RWPE1 (cell line): ENCODE results near the gene SSX2IP.
"Not testable (repeated sequence)": the region's sequence is repeated elsewhere in the genome, so short reads cannot be mapped to it uniquely, and the experiment has no call there.

Experiments used
- CTCF ChIA-PET: fragments of 350-600 bp; sonication (Branson Sonifier 250); formaldehyde crosslinking; extraction: SDS; loops from one replicate; lab custom pipeline; 2021; lab: Yijun Ruan, JAX
- POLR2A ChIA-PET: fragments of 400-600 bp; formaldehyde crosslinking; extraction: SDS; loops from one replicate; lab custom pipeline; 2020; ENCODE audit warnings: antibody characterized with exemption; ENCODE audit not compliant: low non-redundant PET; lab: Yijun Ruan, JAX
- DNase-seq: peaks from one replicate; pipeline ENCODE4 v3.0.0; 2012; ENCODE audit warnings: low spot score
- H3K27ac ChIP-seq: fragments of 450-650 bp; 2 replicates; pipeline ENCODE4 v1.5.1; 2017
- TF ChIP-seq, protein P1 (sequence below): fragments of 450-650 bp; conservative IDR thresholded peaks from 2 replicates; pipeline ENCODE4 v1.5.1; 2017; ENCODE audit warnings: low read depth, mild to moderate bottlenecking

SSX2IP gene

GRCh38 chr1:84643183-84643582, 47.1 kb downstream of the SSX2IP start:
- no peak overlapping the region for H3K27ac ChIP-seq
- TF ChIP-seq, protein P1, sequence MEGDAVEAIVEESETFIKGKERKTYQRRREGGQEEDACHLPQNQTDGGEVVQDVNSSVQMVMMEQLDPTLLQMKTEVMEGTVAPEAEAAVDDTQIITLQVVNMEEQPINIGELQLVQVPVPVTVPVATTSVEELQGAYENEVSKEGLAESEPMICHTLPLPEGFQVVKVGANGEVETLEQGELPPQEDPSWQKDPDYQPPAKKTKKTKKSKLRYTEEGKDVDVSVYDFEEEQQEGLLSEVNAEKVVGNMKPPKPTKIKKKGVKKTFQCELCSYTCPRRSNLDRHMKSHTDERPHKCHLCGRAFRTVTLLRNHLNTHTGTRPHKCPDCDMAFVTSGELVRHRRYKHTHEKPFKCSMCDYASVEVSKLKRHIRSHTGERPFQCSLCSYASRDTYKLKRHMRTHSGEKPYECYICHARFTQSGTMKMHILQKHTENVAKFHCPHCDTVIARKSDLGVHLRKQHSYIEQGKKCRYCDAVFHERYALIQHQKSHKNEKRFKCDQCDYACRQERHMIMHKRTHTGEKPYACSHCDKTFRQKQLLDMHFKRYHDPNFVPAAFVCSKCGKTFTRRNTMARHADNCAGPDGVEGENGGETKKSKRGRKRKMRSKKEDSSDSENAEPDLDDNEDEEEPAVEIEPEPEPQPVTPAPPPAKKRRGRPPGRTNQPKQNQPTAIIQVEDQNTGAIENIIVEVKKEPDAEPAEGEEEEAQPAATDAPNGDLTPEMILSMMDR: no peak
- CTCF ChIA-PET: interaction anchor here (0.7 kb wide), 1 partner anchor 111 kb away, joined by 3 read pairs; no protein-coding TSS in a partner anchor
- POLR2A ChIA-PET: no interaction called here
- no peak for DNase-seq

DNA sequence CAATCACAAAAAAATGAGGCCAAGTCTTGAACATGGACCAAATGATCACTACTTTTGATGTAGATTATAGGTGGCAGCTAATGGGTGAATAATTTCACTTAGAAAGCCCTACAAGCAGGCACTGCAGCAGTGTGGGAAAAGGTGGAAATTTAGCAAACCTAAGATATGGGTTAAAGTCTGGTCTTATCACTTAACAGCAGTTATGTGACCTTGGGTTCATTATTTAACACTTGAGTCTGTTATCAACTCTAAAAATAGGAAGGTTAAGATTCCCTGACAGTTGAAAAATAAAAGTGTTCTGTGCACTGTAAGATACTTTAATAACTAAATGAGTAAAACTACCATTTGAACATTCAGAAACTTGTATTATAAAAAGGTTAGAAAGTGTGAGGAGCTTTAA, 47.5 kb downstream of the SSX2IP start:
- no peak for DNase-seq
- ChIA-PET CTCF (interaction anchor here (0.8 kb wide), 1 partner anchor 22 kb away, joined by 3 read pairs; no protein-coding TSS in a partner anchor), POLR2A (no interaction called here)
- TF ChIP-seq, protein P1: no peak
- no peak overlapping the region for H3K27ac ChIP-seq

DNA sequence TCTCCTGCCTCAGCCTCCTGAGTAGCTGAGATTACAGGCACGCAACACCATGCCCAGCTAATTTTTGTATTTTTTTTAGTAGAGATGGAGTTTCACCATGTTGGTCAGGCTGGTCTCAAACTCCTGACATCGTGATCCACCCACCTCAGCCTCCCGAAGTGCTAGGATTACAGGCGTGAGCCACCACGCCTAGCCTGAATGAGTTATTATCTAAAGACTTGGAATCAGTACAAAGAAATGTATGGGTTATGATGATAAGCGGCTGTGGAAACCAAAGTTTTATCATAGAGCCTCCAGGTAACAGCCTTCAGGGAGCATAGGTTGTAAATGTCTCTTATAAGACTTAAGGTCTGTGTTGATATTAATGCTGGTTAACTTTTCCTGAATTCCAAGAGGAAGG, 50.5 kb downstream of the SSX2IP start:
- H3K27ac ChIP-seq, CTCF ChIA-PET, POLR2A ChIA-PET, DNase-seq: not testable (repeated sequence)

- DNase-seq: no peak
- ChIA-PET CTCF (interaction anchor here (2.1 kb wide), 1 partner anchor 15 kb away, joined by 7 read pairs; no protein-coding TSS in a partner anchor), POLR2A (no interaction called here)
- no peak overlapping the region for H3K27ac ChIP-seq
- TF ChIP-seq, protein P1: no peak
These were observed 54.8 kb downstream of the SSX2IP start for GRCh38 chr1:84635429-84635828.

DNA sequence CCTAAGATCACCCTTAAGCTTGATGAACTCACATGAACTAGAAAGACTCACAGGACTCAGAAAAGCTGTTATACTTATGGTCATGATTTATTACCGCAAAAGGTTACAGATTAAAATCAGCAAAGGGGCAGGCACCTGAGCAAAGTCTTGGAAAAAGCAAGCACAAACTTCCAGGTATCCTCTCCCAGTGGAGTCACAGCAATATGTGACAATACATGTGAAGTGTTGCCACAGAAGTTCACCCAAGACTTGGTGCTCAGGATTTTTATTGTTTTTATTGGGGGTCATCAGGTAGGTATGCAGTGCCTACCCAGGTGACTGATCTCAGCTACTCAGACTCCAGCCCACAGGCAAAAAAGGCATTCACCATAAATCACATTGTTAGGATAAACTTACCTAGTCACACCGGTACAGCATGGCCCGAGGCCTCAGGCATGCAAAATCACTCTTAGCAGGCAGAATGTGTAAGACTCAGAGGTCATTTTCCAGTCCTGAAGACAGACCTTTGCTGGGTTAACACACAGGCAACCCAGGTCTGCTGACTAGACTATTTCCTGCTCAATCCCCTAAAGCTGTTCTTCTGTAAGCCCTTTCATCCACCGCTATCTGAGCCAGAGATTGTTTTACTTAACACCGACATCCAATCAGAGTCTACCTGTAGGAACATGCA, 55.6 kb downstream of the SSX2IP start:
- ChIA-PET CTCF (interaction anchor here (2.1 kb wide), 1 partner anchor 14 kb away, joined by 7 read pairs; no protein-coding TSS in a partner anchor), POLR2A (no interaction called here)
- TF ChIP-seq, protein P1: no peak
- no peak overlapping the region for H3K27ac ChIP-seq
- peak; percentile 71 for DNase-seq

DNA sequence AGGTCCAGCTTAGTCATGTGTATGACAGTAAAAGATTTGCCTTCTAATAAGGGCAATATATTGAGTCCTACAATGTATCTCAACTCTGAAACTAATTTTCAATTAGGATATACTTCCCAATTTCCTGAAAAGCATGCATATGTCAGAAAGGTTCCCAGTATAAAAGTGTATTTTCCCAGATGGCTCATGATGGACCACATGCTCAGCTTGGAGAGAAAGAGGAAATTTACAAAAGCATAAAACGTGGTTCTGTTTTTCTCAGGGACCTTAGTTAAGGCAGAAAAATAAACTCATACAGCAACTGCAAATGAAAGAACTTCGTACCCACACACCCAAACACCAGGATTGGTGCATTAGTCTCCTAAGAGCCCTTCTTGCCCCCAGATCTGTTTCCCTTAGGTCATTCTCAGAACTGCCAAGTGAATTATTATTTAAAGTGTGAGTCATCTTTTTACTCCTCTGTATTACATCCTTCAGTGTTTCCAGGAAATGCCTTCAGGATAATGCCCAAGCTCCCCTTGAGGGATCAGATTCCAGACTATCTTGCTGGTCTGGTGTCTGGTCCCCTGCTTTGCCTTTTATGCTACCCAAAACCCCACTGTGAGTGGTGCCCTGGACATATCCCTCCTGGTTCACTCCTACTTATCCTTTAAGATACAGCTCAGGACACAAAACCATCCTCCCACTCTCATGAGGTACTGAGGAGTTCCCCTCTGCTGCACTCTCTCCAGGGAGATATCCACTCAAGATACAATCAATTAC, 57.4 kb downstream of the SSX2IP start:
- no peak overlapping the region for H3K27ac ChIP-seq
- TF ChIP-seq, protein P1: no peak
- ChIA-PET CTCF (interaction anchor here (0.6 kb wide), 1 partner anchor 127 kb away, joined by 3 read pairs; no protein-coding TSS in a partner anchor), POLR2A (interaction anchor here (0.6 kb wide), 1 partner anchor 256 kb away, joined by 3 read pairs; no protein-coding TSS in a partner anchor)
- peak; percentile 49 for DNase-seq

- TF ChIP-seq, protein P1: no peak
- POLR2A ChIA-PET: no interaction called here
These were observed 58.1 kb downstream of the SSX2IP start for GRCh38 chr1:84632137-84632536.

More at GRCh38 chr1:84632137-84632536, 58.1 kb downstream of the SSX2IP start:
- CTCF ChIA-PET: interaction anchor here (0.6 kb wide), 1 partner anchor 128 kb away, joined by 3 read pairs; no protein-coding TSS in a partner anchor
- H3K27ac ChIP-seq: no peak overlapping the region
- DNase-seq: no peak
